Measurements from ENCODE around the gene SNAP47.
"Not testable (repeated sequence)": the region's sequence is repeated elsewhere in the genome, so short reads cannot be mapped to it uniquely, and the experiment has no call there.

DNA sequence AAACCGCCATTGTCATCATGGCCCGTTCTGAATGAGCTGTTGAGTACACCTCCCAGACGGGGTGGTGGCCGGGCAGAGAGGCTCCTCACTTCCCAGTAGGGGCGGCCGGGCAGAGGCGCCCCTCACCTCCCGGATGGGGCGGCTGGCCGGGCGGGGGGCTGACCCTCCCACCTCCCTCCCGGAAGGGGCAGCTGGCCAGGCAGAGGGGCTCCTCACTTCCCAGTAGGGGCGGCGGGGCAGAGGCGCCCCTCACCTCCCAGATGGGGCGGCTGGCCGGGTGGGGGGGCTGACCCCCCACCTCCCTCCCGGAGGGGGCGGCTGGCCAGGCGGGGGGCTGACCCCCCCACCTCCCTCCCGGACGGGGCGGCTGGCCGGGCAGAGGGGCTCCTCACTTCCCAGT, 24.8 kb upstream of the SNAP47 start:
- TF ChIP-seq, protein P1, sequence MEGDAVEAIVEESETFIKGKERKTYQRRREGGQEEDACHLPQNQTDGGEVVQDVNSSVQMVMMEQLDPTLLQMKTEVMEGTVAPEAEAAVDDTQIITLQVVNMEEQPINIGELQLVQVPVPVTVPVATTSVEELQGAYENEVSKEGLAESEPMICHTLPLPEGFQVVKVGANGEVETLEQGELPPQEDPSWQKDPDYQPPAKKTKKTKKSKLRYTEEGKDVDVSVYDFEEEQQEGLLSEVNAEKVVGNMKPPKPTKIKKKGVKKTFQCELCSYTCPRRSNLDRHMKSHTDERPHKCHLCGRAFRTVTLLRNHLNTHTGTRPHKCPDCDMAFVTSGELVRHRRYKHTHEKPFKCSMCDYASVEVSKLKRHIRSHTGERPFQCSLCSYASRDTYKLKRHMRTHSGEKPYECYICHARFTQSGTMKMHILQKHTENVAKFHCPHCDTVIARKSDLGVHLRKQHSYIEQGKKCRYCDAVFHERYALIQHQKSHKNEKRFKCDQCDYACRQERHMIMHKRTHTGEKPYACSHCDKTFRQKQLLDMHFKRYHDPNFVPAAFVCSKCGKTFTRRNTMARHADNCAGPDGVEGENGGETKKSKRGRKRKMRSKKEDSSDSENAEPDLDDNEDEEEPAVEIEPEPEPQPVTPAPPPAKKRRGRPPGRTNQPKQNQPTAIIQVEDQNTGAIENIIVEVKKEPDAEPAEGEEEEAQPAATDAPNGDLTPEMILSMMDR (IDR thresholded peaks at IDR 0.05; ENCODE audit: low read length) = not testable (repeated sequence)
- not testable (repeated sequence) for TF ChIP-seq EZH2 (optimal IDR thresholded peaks at IDR 0.05; ENCODE audit: low read depth, low read length)

All from MM.1S (cell line).